Caco-2 (cell line): Measurements from ENCODE around the gene SERINC5. TPM values are rescaled to one million over a fixed set of nuclear protein-coding genes. Genes with fewer than 3 reads are reported as not detected.
A peak's percentile ranks its signal among the peaks of the same experiment; 100 is the strongest.

Experiments used
- BruUV-seq: library from RNA; stranded (reverse); fragments of 400-500 nt; replicated peaks from 2 replicates; lab custom pipeline; 2021; lab: Mats Ljungman, UMichigan
- CTCF ChIA-PET: fragments of 300-600 bp; sonication (Branson Sonifier 250); formaldehyde crosslinking; loops from one replicate; lab custom pipeline; 2022; ENCODE audit warnings: antibody characterized with exemption; lab: Charles Lee
- POLR2A ChIA-PET: fragments of 300-600 bp; sonication (Branson Sonifier 250); formaldehyde crosslinking; loops from one replicate; lab custom pipeline; 2022; ENCODE audit warnings: antibody characterized with exemption; lab: Charles Lee
- DNase-seq, 2 experiments: peaks; one replicate each; pipeline versions ENCODE4 v3.0.0 to v3.0.0-alpha.2; 2020 to 2022
- H3K27me3 ChIP-seq: replicated peaks from 2 replicates; pipeline ENCODE4 v1.6.0; 2011; ENCODE audit warnings: low read length; ENCODE audit not compliant: control insufficient read depth, insufficient read depth
- H3K36me3 ChIP-seq: 2 replicates; pipeline ENCODE4 v1.5.1; 2011; ENCODE audit warnings: low read length; ENCODE audit not compliant: control insufficient read depth, insufficient read depth
- H3K4me1 ChIP-seq: fragments of 250-450 bp; sonication (Bioruptor Pico); 2 replicates; pipeline ENCODE4 v1.5.1; 2020; ENCODE audit warnings: mild to moderate bottlenecking
- H3K4me3 ChIP-seq: 2 replicates; pipeline ENCODE4 v1.5.1; 2011; ENCODE audit warnings: low read depth, mild to moderate bottlenecking, control low read depth, low read length
- H3K9me3 ChIP-seq: fragments of 250-450 bp; sonication (Bioruptor Pico); 2 replicates; pipeline ENCODE4 v1.5.1; 2020; ENCODE audit warnings: mild to moderate bottlenecking, moderate library complexity
- H3K27ac Mint-ChIP-seq: one replicate; pipeline ENCODE4 v1.8.0; 2022; ENCODE audit warnings: mixed read lengths; ENCODE audit not compliant: unreplicated experiment
- H3K27me3 Mint-ChIP-seq: one replicate; pipeline ENCODE4 v1.8.0; 2022; ENCODE audit warnings: mixed read lengths; ENCODE audit not compliant: insufficient read depth, unreplicated experiment
- H3K36me3 Mint-ChIP-seq: one replicate; pipeline ENCODE4 v1.8.0; 2022; ENCODE audit warnings: mild to moderate bottlenecking, mixed read lengths; ENCODE audit not compliant: insufficient read depth, unreplicated experiment
- H3K4me1 Mint-ChIP-seq: one replicate; pipeline ENCODE4 v1.8.0; 2022; ENCODE audit warnings: low read depth, mixed read lengths; ENCODE audit not compliant: unreplicated experiment
- H3K4me3 Mint-ChIP-seq: one replicate; pipeline ENCODE4 v1.8.0; 2022; ENCODE audit warnings: mild to moderate bottlenecking, moderate library complexity, mixed read lengths; ENCODE audit not compliant: unreplicated experiment
- H3K9me3 Mint-ChIP-seq: one replicate; pipeline ENCODE4 v1.8.0; 2022; ENCODE audit warnings: mixed read lengths; ENCODE audit not compliant: unreplicated experiment
- CTCF ChIP-seq, 2 experiments: fragments of 200-600 bp in 1 of 2; IDR thresholded peaks; 1 replicate in 1 of 2; 2 replicates in 1 of 2; pipeline versions ENCODE4 v1.5.1 to v1.8.0; 2011 to 2022; ENCODE audit warnings: antibody characterized with exemption in 1 of 2, control low read depth in 1 of 2, inconsistent platforms in 1 of 2, low read depth in 1 of 2, low read length in 1 of 2, mild to moderate bottlenecking in 1 of 2, moderate library complexity in 1 of 2; ENCODE audit not compliant: insufficient read depth in 1 of 2, severe bottlenecking in 1 of 2, unreplicated experiment in 1 of 2
- intact Hi-C: fragments of 100-400 bp; cut with micrococcal nuclease; formaldehyde crosslinking; loops from one replicate; pipeline ENCODE4 v1.10.0; 2022; ENCODE audit not compliant: unreplicated experiment
- total RNA-seq: library from RNA; stranded (reverse); gene quantifications from 2 replicates; pipeline ENCODE4 v1.2.3, GENCODE V29; 2022

Gene SERINC5
- total RNA-seq, 1 experiment from 2014 or later, result 225 TPM

DNA sequence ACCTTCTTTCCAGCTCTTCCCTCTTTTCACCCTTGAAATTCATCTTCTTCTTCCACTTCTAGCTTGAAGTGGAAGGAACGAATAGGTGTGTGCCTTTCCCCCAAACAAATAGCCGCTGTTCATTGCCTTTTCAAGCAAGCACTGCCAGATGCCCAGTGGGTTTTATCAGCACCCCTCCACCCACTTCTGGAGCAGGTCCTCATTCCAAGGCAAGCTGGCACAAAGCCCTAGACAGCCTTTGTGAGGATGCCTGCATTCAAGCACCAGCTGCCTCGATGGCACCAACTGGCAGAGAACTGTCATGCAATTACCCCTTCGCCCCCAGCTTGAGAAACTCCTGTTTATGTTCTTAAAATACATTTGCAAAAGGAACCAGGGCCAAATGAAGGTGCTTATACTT, 36.5 kb downstream of the SERINC5 start:
- Histone ChIP-seq H3K4me1 (no peaks in the 10 kb centered on the region), H3K4me3 (no peak overlapping the region), H3K27me3 (no peaks in the 10 kb centered on the region), H3K36me3 (peaks cover 5% of the 10 kb centered on the region), H3K9me3 (no peaks in the 10 kb centered on the region)
- BruUV-seq, result no TSS peak
- POLR2A ChIA-PET, result no interaction called here
- H3K4me3 Mint-ChIP-seq, result no peak overlapping the region
- peaks cover 20% of the 10 kb centered on the region for H3K4me1 Mint-ChIP-seq
- TF ChIP-seq CTCF (IDR thresholded peaks at IDR 0.05; ENCODE audit: insufficient read depth in 1 of 2, low read depth in 1 of 2, low read length in 1 of 2, severe bottlenecking in 1 of 2, unreplicated experiment in 1 of 2), result no peak
- no peaks in the 10 kb centered on the region for H3K9me3 Mint-ChIP-seq
- H3K27me3 Mint-ChIP-seq, result no peaks in the 10 kb centered on the region
- no peak for DNase-seq
- intact Hi-C loops, result no loop called here
- peaks cover 78% of the 10 kb centered on the region for H3K36me3 Mint-ChIP-seq
- H3K27ac Mint-ChIP-seq, result no peak overlapping the region
- CTCF ChIA-PET, result interaction anchor here (0.6 kb wide), 1 partner anchor 264 kb away, joined by 4 read pairs; no protein-coding TSS in a partner anchor

DNA sequence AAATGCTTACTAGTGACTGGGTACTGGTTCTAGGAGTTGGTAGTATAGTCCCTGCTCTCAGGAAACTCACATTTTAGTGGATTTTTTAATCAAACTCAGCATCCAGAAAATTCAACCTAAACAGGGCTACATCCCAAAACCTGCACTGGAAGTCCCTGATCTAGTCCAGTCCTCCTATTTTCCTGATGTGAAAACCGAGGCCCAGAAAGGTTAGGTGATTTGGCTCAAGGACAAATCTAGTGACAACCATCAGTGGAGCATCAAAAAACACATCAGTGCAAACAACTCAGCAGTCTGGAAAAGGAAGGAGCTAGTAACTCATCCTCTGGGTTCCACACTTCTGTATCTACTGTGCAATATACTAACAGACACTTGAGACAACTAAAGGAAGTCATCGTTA, 38.2 kb downstream of the SERINC5 start:
- DNase-seq, result no peak
- peaks cover 3% of the 10 kb centered on the region for H3K36me3 ChIP-seq
- H3K4me1 ChIP-seq, result peaks cover 6% of the 10 kb centered on the region
- TF ChIP-seq CTCF (IDR thresholded peaks at IDR 0.05; ENCODE audit: insufficient read depth in 1 of 2, low read depth in 1 of 2, low read length in 1 of 2, severe bottlenecking in 1 of 2, unreplicated experiment in 1 of 2), result no peak
- intact Hi-C loops, result no loop called here
- Mint-ChIP-seq H3K9me3 (no peaks in the 10 kb centered on the region), H3K4me3 (no peak overlapping the region), H3K4me1 (peaks cover 27% of the 10 kb centered on the region), H3K27me3 (no peaks in the 10 kb centered on the region), H3K27ac (no peak overlapping the region), H3K36me3 (peaks cover 81% of the 10 kb centered on the region)
- H3K27me3 ChIP-seq, result no peaks in the 10 kb centered on the region
- POLR2A ChIA-PET, result interaction anchor here (0.6 kb wide), 1 partner anchor 16 kb away, joined by 5 read pairs; no protein-coding TSS in a partner anchor
- H3K4me3 ChIP-seq, result no peak overlapping the region
- CTCF ChIA-PET, result interaction anchor here (0.6 kb wide), 1 partner anchor 56 kb away, joined by 4 read pairs; no protein-coding TSS in a partner anchor
- no TSS peak for BruUV-seq
- no peaks in the 10 kb centered on the region for H3K9me3 ChIP-seq

- Histone ChIP-seq H3K4me3 (no peak overlapping the region), H3K36me3 (peaks cover 3% of the 10 kb centered on the region), H3K27me3 (no peaks in the 10 kb centered on the region), H3K4me1 (peaks cover 11% of the 10 kb centered on the region), H3K9me3 (no peaks in the 10 kb centered on the region)
- Mint-ChIP-seq H3K4me3 (no peak overlapping the region), H3K27ac (peak overlapping the region; percentile 76), H3K9me3 (no peaks in the 10 kb centered on the region), H3K27me3 (no peaks in the 10 kb centered on the region), H3K4me1 (peaks cover 27% of the 10 kb centered on the region), H3K36me3 (peaks cover 81% of the 10 kb centered on the region)
- no TSS peak for BruUV-seq
- DNase-seq, result no peak
- no peak for TF ChIP-seq CTCF (IDR thresholded peaks at IDR 0.05; ENCODE audit: insufficient read depth in 1 of 2, low read depth in 1 of 2, low read length in 1 of 2, severe bottlenecking in 1 of 2, unreplicated experiment in 1 of 2)
- CTCF ChIA-PET, result no interaction called here
- intact Hi-C loops, result no loop called here
- POLR2A ChIA-PET, result interaction anchor here (0.6 kb wide), 1 partner anchor 16 kb away, joined by 5 read pairs; no protein-coding TSS in a partner anchor
Observed at GRCh38 chr5:80216753-80217596, 38.9 kb downstream of the SERINC5 start.
